Measurements from ENCODE around the gene AP3B1. TPM values are rescaled to one million over a fixed set of nuclear protein-coding genes. Genes with fewer than 3 reads are reported as not detected.
"Not testable (repeated sequence)": the region's sequence is repeated elsewhere in the genome, so short reads cannot be mapped to it uniquely, and the experiment has no call there.

The AP3B1 gene
- total RNA-seq, 4 donors from 2014 or later: 33.8 to 38.6 (median 36.0) TPM

DNA sequence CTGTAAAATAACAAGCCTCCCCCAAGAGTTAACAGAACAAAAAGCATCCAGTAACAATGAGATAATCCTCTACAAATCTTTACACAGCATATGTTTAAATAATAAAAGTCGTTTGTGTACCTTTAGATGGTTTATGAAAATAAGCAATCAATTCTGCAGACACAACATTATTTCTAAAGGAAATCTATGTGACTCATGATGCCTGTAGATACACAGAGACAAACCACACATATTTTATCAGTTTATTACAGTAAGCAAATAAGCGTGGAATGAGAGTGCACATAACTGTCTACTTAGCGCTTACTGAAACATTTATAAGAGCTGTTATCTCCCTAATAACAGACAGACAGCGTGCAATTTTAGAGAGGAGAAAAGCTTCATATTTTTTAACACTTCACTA, 243.6 kb downstream of the AP3B1 start:
- 78 to 90% methylated on average over 4 of the region's 4 CpGs for WGBS, 2 donors (ENCODE audit: low coverage in 1 of 2)
- Histone ChIP-seq H3K27me3 (no peaks in the 10 kb centered on the region), H3K36me3 (no peaks in the 10 kb centered on the region), H3K4me1 (no peaks in the 10 kb centered on the region), H3K9me3 (no peaks in the 10 kb centered on the region), H3K27ac (no peak overlapping the region), H3K4me3 (no peak overlapping the region)
- ATAC-seq: no peak
- TF ChIP-seq EP300 (IDR thresholded peaks at IDR 0.05): no peak
- no peak for TF ChIP-seq POLR2A (IDR thresholded peaks at IDR 0.05)
- TF ChIP-seq CTCF (IDR thresholded peaks at IDR 0.05): no peak
- TF ChIP-seq POLR2AphosphoS5 (IDR thresholded peaks at IDR 0.05): no peak

DNA sequence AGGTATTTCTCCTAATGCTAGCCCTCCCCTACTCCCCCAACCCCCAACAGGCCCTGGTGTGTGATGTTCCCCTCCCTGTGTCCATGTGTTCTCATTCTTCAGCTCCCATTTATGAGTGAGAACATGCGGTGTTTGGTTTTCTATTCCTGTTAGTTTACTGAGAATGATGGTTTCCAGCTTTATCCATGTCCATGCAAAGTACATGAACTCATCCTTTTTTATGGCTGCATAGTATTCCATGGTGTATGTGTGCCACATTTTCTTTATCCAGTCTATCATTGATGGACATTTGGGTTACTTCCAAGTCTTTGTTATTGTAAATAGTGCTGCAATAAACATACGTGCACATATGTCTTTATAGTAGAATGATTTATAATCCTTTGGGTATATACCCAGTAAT, 247.7 kb downstream of the AP3B1 start:
- peaks cover 0 to 12% of the 10 kb centered on the region in 2 donors for H3K36me3 ChIP-seq
- 86 to 100% methylated on average over 1 of the region's 2 CpGs for WGBS, 2 donors (ENCODE audit: low coverage in 1 of 2)
- H3K27ac ChIP-seq, H3K9me3 ChIP-seq, H3K4me3 ChIP-seq, H3K4me1 ChIP-seq, ATAC-seq, H3K27me3 ChIP-seq: not testable (repeated sequence)

- H3K9me3 ChIP-seq: no peaks in the 10 kb centered on the region
- peaks cover 0 to 12% of the 10 kb centered on the region in 2 donors for H3K36me3 ChIP-seq
- no peaks in the 10 kb centered on the region for H3K27me3 ChIP-seq
- H3K4me1 ChIP-seq: no peaks in the 10 kb centered on the region
- H3K27ac ChIP-seq: no peak overlapping the region
- TF ChIP-seq EP300 (IDR thresholded peaks at IDR 0.05) (no peak), POLR2A (IDR thresholded peaks at IDR 0.05) (no peak), CTCF (IDR thresholded peaks at IDR 0.05) (no peak), POLR2AphosphoS5 (IDR thresholded peaks at IDR 0.05) (no peak)
- WGBS, 2 donors (ENCODE audit: low coverage in 1 of 2): 91 to 96% methylated on average over 1 to 5 of the region's 9 CpGs
- ATAC-seq: no peak
- no peak overlapping the region for H3K4me3 ChIP-seq
These were observed 248.5 kb downstream of the AP3B1 start for GRCh38 chr5:78046006-78046405.

GRCh38 chr5:78041805-78042204, 252.7 kb downstream of the AP3B1 start:
- 81 to 87% methylated on average over 3 to 5 of the region's 5 CpGs for WGBS, 2 donors (ENCODE audit: low coverage in 1 of 2)

GRCh38 chr5:78025540-78025939, 269.0 kb downstream of the AP3B1 start:
- Histone ChIP-seq H3K4me1 (no peaks in the 10 kb centered on the region), H3K36me3 (peaks cover 0 to 13% of the 10 kb centered on the region in 2 donors), H3K27me3 (no peaks in the 10 kb centered on the region), H3K27ac (no peak overlapping the region), H3K4me3 (no peak overlapping the region), H3K9me3 (no peaks in the 10 kb centered on the region)
- ATAC-seq: no peak
- 72 to 83% methylated on average over 2 of the region's 2 CpGs for WGBS, 2 donors (ENCODE audit: low coverage in 1 of 2)
- TF ChIP-seq CTCF (IDR thresholded peaks at IDR 0.05) (no peak), POLR2AphosphoS5 (IDR thresholded peaks at IDR 0.05) (no peak), EP300 (IDR thresholded peaks at IDR 0.05) (no peak), POLR2A (IDR thresholded peaks at IDR 0.05) (no peak)

More at GRCh38 chr5:78041805-78042204, 252.7 kb downstream of the AP3B1 start:
- peaks cover 0 to 25% of the 10 kb centered on the region in 2 donors for H3K36me3 ChIP-seq
- H3K27ac ChIP-seq: no peak overlapping the region
- no peaks in the 10 kb centered on the region for H3K9me3 ChIP-seq
- no peak overlapping the region for H3K4me3 ChIP-seq
- H3K4me1 ChIP-seq: no peaks in the 10 kb centered on the region
- no peak for ATAC-seq
- TF ChIP-seq EP300 (IDR thresholded peaks at IDR 0.05) (no peak), CTCF (IDR thresholded peaks at IDR 0.05) (no peak), POLR2A (IDR thresholded peaks at IDR 0.05) (no peak), POLR2AphosphoS5 (IDR thresholded peaks at IDR 0.05) (no peak)
- no peaks in the 10 kb centered on the region for H3K27me3 ChIP-seq
